ENCODE measurements around the gene KLK14. TPM values are rescaled to one million over a fixed set of nuclear protein-coding genes. Genes with fewer than 3 reads are reported as not detected.

Gene KLK14
- total RNA-seq, 1 donor: not detected

DNA sequence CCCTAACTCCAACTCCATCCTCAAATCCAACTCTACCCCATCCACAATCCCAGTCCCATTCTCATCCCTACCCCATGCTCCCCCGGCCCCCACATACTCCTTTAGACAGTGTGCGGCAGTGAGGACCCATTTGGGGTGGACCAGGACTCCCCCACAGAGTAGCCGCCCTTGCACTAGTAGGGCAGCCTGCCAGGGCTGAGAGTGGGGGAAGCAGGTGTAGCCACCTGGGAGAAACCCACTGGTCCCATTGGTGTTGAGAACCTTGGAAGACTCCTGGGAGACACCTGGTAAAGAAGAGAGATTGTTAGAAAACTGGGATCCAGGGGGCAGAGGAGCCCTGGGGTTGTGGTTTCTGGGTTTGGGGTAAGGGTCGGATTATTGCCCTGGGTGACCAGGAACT, 22.4 kb downstream of the KLK14 start:
- TF ChIP-seq, protein P1, sequence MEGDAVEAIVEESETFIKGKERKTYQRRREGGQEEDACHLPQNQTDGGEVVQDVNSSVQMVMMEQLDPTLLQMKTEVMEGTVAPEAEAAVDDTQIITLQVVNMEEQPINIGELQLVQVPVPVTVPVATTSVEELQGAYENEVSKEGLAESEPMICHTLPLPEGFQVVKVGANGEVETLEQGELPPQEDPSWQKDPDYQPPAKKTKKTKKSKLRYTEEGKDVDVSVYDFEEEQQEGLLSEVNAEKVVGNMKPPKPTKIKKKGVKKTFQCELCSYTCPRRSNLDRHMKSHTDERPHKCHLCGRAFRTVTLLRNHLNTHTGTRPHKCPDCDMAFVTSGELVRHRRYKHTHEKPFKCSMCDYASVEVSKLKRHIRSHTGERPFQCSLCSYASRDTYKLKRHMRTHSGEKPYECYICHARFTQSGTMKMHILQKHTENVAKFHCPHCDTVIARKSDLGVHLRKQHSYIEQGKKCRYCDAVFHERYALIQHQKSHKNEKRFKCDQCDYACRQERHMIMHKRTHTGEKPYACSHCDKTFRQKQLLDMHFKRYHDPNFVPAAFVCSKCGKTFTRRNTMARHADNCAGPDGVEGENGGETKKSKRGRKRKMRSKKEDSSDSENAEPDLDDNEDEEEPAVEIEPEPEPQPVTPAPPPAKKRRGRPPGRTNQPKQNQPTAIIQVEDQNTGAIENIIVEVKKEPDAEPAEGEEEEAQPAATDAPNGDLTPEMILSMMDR (IDR thresholded peaks at IDR 0.05; ENCODE audit: insufficient read depth, low read depth, low read length): no peak
- no peak overlapping the region for H3K4me3 ChIP-seq (ENCODE audit: low read depth, low read length)

DNA sequence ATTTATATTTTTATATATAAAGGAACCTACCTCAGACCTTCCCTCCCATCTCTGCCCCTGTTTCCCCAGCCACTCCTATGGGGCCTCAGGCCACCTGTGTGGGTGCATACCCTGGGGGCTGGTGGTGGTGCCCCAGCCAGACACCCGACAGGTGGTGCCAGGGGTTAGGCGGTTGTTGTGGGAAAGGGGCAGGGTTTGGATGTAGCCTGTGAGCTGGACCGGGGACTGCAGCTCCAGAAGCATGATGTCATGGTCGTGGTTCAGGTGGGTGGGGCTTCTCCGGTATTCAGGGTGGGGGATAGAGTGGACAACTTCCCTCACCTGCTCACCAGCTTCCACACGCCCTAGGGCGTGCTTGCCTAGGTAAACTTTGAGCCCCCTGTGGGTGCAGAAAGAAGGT, 23.0 kb downstream of the KLK14 start:
- TF ChIP-seq, protein P1 (IDR thresholded peaks at IDR 0.05; ENCODE audit: insufficient read depth, low read depth, low read length): no peak
- DNase-seq (ENCODE audit: low read depth): no peak
- H3K4me3 ChIP-seq (ENCODE audit: low read depth, low read length): no peak overlapping the region

More for the DNA sequence above, 22.4 kb downstream of the KLK14 start:
- DNase-seq (ENCODE audit: low read depth): no peak

DNA sequence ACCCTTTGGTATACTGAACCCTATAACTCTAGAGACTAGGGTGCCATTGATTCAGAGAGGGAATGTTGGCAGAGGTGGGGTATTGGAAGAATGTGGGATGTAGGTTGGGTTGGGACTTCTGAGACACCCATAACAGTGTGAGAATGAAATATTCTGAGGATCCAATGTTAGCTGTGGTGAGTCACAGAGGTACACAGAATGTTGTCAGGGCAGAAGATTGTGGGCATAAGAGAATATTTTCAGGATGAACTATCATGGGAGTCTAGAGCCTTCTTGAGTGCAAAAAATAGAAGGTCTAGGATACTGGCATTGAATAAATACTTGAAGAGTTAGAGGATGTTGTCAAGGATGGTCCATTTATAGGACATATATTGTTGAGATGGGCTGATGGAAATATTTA, 26.8 kb downstream of the KLK14 start:
- no peak overlapping the region for H3K4me3 ChIP-seq (ENCODE audit: low read depth, low read length)
- TF ChIP-seq, protein P1 (IDR thresholded peaks at IDR 0.05; ENCODE audit: insufficient read depth, low read depth, low read length): no peak
- DNase-seq (ENCODE audit: low read depth): no peak

DNA sequence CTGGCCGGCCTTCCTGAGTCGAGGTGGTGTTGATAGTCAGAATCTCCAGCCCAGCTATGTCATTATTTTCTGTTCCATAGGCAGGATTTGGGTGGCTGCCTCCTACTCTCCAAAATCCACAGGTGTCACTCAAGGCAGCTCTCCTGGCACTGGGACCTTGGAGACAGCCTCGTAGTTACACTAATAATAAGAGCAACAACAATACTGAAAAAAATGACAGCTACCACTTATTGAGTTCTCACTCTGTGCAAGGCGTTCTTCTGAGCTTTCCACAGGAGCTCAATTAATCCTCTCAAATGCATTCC, 35.7 kb downstream of the KLK14 start:
- no peak for DNase-seq (ENCODE audit: low read depth)
- TF ChIP-seq, protein P1 (IDR thresholded peaks at IDR 0.05; ENCODE audit: insufficient read depth, low read depth, low read length): no peak
- no peak overlapping the region for H3K4me3 ChIP-seq (ENCODE audit: low read depth, low read length)

DNA sequence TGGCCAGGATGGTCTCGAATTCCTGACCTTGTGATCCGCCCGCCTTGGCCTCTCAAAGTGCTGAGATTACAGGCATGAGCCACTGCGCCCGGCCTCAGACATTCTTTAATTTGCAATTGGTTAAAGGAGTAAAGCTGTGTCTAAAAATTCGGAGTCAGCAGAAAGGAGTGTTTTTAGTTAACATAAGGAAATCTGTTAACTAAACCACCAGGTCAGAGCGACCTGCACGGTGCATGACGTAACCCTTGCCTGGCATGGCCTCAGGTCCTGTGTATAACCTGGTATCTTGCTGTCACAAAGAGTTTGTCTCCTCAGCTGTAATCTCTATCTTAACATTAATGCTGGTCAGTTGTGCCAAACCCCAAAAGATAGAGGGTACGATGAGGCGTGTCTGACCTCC, 38.4 kb downstream of the KLK14 start:
- DNase-seq (ENCODE audit: low read depth): no peak
- TF ChIP-seq, protein P1 (IDR thresholded peaks at IDR 0.05; ENCODE audit: insufficient read depth, low read depth, low read length): no peak

DNA sequence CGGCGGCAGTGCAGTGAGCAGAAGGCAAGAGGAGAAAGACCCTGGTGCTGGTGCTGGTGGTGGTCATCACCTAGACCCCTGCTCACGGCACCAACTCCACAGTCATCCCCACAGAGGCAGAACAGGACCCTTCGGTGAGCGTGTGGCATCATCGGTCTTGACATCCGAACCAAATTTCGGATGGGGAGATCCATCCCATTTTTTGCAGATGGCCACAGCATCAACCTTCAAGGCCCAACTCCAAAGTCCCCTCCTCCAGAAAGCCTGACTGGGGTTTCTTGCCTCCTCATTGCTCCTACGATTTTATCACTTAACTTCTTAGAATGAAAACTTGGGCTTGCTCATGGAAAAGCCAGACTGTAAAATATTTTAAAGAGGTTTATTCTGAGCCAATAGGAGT, 39.2 kb downstream of the KLK14 start:
- TF ChIP-seq, protein P1 (IDR thresholded peaks at IDR 0.05; ENCODE audit: insufficient read depth, low read depth, low read length): no peak
- no peak for DNase-seq (ENCODE audit: low read depth)
- H3K4me3 ChIP-seq (ENCODE audit: low read depth, low read length): no peak overlapping the region

More for the DNA sequence above, 38.4 kb downstream of the KLK14 start:
- H3K4me3 ChIP-seq (ENCODE audit: low read depth, low read length): no peak overlapping the region

DNA sequence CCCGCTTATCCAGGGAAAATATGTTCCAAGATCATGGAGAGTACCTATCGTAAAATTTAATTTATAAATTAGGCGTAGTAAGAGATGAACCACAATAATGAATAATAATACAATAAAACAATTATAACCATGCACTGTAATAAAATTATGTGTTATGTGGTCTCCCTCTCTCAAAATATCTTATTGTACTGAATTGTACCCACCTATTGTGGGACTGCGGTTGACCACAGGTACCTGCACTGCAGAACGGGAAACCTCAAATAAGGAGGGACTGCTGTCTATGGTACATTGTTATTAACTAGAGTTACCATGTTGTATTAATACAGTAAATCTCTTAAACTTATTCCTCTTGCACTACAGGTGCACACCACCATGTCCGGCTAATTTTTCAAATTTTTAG, 42.5 kb downstream of the KLK14 start:
- DNase-seq (ENCODE audit: low read depth): no peak
- TF ChIP-seq, protein P1 (IDR thresholded peaks at IDR 0.05; ENCODE audit: insufficient read depth, low read depth, low read length): no peak
- H3K4me3 ChIP-seq (ENCODE audit: low read depth, low read length): no peak overlapping the region

All from fibroblast of villous mesenchyme (primary cell).